ENCODE measurements around the gene LMAN1L.
A peak's percentile ranks its signal among the peaks of the same experiment; 100 is the strongest.

Gene LMAN1L

GRCh38 chr15:74812533-74812932 lies at the start of gene LMAN1L:
Gene LMAN1L (plus strand): TSS chr15:74812835. CDS start chr15:74812855, 20 bp downstream.
- DNase-seq, result no peak
- intact Hi-C loops (cut with DNase I), result no loop called here

- DNase-seq, result no peak
- intact Hi-C loops (cut with DNase I), result no loop called here
These were observed 49.2 kb upstream of the LMAN1L start for GRCh38 chr15:74763416-74763815.

- intact Hi-C loops (cut with DNase I), result loop anchor here (2.0 to 5.0 kb wide), 2 partner anchors 133 to 395 kb away; no protein-coding TSS in a partner anchor
- no peak for DNase-seq
These were observed 45.2 kb upstream of the LMAN1L start for GRCh38 chr15:74767167-74768098.

- no peak for DNase-seq
- intact Hi-C loops (cut with DNase I), result loop anchor here (2.0 to 5.0 kb wide), 2 partner anchors 133 to 396 kb away; no protein-coding TSS in a partner anchor
These were observed 44.4 kb upstream of the LMAN1L start for GRCh38 chr15:74768099-74768770.

GRCh38 chr15:74768771-74769342 lies 43.8 kb upstream of the LMAN1L start:
- intact Hi-C loops (cut with DNase I), result loop anchor here (2.0 to 5.0 kb wide), 2 partner anchors 134 to 397 kb away; no protein-coding TSS in a partner anchor
- peak; percentile 59 to 89 (median 76) for DNase-seq

GRCh38 chr15:74769463-74770025 lies 43.1 kb upstream of the LMAN1L start:
- DNase-seq, result no peak
- intact Hi-C loops (cut with DNase I), result loop anchor here (2.0 to 5.0 kb wide), 2 partner anchors 135 to 397 kb away; no protein-coding TSS in a partner anchor

- DNase-seq, result no peak
These were observed 42.3 kb upstream of the LMAN1L start for GRCh38 chr15:74770211-74770903.

GRCh38 chr15:74773329-74773728 lies 39.3 kb upstream of the LMAN1L start:
- DNase-seq, result no peak
- intact Hi-C loops (cut with DNase I), result no loop called here

More at GRCh38 chr15:74770211-74770903, 42.3 kb upstream of the LMAN1L start:
- intact Hi-C loops (cut with DNase I), result no loop called here

GRCh38 chr15:74773731-74774252 lies 38.8 kb upstream of the LMAN1L start:
- DNase-seq, result peak in 2 of 42 donors; percentile 46 to 64
- intact Hi-C loops (cut with DNase I), result no loop called here

- intact Hi-C loops (cut with DNase I), result loop anchor here (5.0 kb wide), 1 partner anchor 167 kb away; no protein-coding TSS in a partner anchor
- peak in 1 of 42 donors; percentile 42 for DNase-seq
These were observed 37.5 kb upstream of the LMAN1L start for GRCh38 chr15:74775132-74775562.

GRCh38 chr15:74775894-74776293 lies 36.7 kb upstream of the LMAN1L start:
- intact Hi-C loops (cut with DNase I), result loop anchor here (5.0 kb wide), 1 partner anchor 166 kb away; no protein-coding TSS in a partner anchor
- DNase-seq, result no peak

- intact Hi-C loops (cut with DNase I), result loop anchor here (5.0 kb wide), 1 partner anchor 165 kb away; no protein-coding TSS in a partner anchor
- DNase-seq, result peak in 3 of 42 donors; percentile 22 to 44 (median 42)
These were observed 35.5 kb upstream of the LMAN1L start for GRCh38 chr15:74776821-74777768.

- intact Hi-C loops (cut with DNase I), result loop anchor here (5.0 kb wide), 1 partner anchor 164 kb away; no protein-coding TSS in a partner anchor
- peak in 1 of 42 donors; percentile 17 for DNase-seq
These were observed 34.7 kb upstream of the LMAN1L start for GRCh38 chr15:74777769-74778598.

GRCh38 chr15:74778599-74778970 lies 34.0 kb upstream of the LMAN1L start:
- intact Hi-C loops (cut with DNase I), result loop anchor here (5.0 kb wide), 1 partner anchor 164 kb away; no protein-coding TSS in a partner anchor
- DNase-seq, result no peak

- no peak for DNase-seq
- intact Hi-C loops (cut with DNase I), result loop anchor here (5.0 kb wide), 1 partner anchor 163 kb away; no protein-coding TSS in a partner anchor
These were observed 33.4 kb upstream of the LMAN1L start for GRCh38 chr15:74779162-74779648.

Measured in head of caudate nucleus (tissue), 42 donors.